HG03520 (cell line): ENCODE data around the gene CCDC78.

Experiments used
- ATAC-seq: cut with Tn5 transposase; IDR thresholded peaks from one replicate; pipeline ENCODE4 v1.9.1; 2021; ENCODE audit warnings: mild to moderate bottlenecking, moderate library complexity; ENCODE audit not compliant: unreplicated experiment

CCDC78 gene

DNA sequence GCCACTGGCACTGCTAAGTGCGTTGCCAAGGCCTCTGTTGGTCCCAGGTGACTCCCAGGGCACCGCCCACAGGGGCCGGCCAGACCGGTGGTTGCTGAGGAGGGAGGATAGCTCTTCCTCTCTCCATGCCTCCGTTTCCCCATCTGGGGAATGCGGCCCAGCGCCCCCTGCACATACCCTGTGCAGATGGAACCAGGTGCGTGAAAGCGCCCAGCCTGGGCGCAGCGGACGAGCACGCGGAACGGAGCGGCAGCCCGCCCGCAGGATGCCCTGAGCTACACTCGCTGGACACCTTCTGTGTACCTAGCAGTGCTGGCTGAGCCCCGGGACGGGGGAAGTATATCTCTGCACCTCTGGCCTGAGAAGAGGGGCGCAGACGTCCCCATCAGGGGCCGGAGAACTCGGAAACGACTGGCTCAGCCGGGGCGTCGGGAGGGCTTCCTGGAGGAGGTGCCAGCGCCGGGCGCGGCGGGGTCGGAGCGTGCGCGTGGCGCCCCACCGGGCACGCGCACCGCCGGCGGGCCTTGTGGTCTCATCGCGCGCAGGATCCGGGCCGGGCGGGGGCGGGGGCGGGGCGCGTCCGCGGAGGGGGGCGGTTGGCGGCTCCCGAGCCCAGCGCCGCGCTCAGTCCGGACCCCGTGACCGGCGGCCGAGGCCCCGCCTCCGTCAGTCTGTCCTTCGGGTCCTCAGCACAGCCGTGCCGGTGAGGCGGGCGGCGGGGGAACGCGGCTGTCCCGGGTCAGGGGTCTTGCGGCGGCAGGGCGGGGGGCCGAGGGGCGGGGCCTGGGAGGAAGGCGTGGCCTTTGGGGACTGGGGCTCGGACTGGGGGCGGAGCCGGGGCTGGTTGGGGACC, at the start of gene CCDC78, which contains the start of gene HAGHL:
TSS of gene CCDC78 (minus strand) at position 6 of the 853 bp plus-strand sequence. CDS start 76 bp downstream, outside the sequence.
TSS of gene HAGHL (plus strand) at position 669 of the 853 bp plus-strand sequence. CDS start 404 bp downstream, outside the sequence.
- no peak for ATAC-seq

- no peak for ATAC-seq
Observed at GRCh38 chr16:775236-775796, 49.1 kb upstream of the CCDC78 start.

DNA sequence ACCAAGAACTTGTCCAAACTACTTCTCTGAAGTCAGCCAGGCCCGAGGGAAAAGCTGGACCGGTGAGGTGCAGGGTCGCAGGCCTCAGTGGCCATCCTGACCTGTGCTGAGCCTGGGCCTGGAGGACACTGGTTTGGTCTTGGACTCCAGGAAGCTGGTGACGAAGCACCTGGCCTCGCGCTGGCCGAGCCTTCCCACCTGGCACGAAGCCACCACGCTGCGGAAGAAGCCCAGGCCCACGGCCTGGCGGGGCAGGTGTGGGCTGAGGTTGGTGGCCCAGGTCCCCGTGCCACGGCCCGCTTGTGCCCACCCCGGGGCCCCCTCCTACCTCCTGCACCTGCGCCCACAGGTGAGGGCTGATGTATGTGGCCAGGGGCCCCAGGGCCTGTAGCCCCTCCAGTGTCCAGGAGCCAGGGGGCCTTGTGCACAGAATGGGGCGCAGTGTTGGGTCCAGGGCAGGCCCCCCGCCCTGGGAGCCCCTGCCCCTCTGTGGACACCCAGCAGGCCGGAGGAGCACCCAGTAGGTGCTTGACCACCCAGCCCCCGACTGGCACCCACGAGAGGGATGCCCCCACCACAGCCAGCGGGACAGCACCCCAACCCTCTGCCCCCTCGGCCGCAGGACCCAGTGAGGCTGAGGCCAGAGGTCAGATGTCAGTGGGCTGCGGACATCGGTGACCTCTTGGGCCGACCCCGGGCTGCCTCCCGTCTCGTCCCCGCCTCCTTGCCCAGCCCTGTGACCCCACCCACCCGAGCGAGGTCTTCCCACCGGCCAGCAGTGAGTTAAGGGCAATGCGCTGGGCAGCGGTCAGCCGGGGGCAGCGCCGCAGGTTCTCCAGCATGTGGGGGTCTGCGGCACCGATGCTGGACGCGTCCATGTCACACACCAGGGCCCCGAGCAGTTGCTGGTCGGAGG, 48.1 kb upstream of the CCDC78 start:
- ATAC-seq: no peak

GRCh38 chr16:772959-773358, 46.7 kb upstream of the CCDC78 start:
- ATAC-seq: no peak

- ATAC-seq: no peak
Observed at GRCh38 chr16:770411-770810, 44.2 kb upstream of the CCDC78 start.

GRCh38 chr16:769934-770333, 43.7 kb upstream of the CCDC78 start:
- ATAC-seq: no peak

DNA sequence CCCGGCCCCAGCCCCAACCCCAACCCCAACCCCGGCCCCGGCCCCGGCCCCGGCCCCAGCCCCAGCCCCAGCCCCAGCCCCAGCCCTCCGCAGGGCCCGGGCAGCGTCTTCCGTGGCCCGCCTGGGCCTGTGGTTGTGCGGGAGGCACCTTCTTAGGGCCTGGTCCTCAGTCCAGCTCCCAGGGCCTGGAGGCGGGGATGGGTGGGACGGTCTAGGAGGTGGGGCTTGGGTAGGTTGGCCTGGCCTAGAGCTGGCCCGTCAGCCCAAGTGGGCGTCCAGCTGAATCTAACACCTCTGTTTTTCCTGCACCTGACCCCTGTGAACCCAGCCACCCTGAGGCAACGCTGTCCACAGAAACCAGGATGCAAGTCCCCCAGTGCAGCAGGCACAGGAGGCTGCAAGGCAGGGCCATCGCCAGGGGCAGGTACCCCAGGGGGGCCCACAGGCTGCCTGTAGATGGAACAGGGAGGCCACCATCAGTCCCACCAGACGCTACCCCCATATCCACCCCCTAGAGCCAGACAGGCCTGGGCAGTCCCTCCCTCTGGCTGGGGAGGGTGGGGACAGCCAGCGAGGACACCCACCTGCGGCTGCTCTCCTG, 43.0 kb upstream of the CCDC78 start:
- no peak for ATAC-seq

DNA sequence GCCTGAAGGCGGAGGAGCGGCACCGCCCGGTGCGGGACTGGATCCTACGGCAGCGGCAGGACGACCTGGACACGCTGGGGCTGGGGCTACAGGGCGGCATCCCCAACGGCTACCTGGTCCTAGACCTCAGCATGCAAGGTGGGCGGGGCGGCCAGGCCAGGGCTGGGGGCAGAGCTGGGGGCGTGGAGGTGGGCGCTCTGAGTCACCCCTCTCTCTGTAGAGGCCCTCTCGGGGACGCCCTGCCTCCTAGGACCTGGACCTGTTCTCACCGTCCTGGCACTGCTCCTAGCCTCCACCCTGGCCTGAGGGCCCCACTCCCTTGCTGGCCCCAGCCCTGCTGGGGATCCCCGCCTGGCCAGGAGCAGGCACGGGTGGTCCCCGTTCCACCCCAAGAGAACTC, 42.2 kb upstream of the CCDC78 start:
- no peak for ATAC-seq

- ATAC-seq: no peak
Observed at GRCh38 chr16:767743-768235, 41.5 kb upstream of the CCDC78 start.

DNA sequence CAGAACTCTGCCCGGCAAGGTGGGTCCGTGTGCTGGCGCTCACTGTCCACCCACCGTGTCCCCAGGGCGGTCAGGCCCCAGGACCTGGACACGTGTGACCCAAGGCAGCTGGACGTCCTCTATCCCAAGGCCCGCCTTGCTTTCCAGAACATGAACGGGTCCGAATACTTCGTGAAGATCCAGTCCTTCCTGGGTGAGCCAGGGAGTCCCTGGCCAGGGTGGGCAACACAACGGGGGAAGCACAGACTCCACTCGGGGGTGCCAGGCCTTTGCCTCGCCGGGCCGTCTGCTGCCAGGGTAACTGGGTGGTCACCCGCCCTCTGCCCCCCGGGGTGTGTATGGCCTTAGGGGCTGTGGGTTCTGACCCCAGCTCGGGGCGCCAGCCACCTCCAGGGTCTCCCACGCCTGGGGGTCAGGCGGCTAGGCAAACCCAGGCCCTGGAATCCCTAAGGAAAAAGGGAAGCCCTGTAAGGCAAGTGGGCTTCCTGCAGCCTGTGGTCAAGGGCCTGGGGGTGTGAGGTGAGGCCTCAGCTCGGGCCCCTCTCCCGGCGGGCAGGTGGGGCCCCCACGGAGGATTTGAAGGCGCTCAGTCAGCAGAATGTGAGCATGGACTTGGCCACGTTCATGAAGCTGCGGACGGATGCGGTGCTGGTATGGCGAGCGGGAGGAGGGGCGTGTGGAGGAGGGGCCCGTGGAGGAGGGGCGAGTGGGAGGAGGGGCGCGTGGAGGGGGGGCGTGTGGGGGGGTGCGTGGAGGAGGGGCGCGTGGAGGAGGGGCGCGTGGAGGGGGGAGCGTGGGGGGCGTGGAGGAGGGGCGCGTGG, 40.8 kb upstream of the CCDC78 start:
- no peak for ATAC-seq

DNA sequence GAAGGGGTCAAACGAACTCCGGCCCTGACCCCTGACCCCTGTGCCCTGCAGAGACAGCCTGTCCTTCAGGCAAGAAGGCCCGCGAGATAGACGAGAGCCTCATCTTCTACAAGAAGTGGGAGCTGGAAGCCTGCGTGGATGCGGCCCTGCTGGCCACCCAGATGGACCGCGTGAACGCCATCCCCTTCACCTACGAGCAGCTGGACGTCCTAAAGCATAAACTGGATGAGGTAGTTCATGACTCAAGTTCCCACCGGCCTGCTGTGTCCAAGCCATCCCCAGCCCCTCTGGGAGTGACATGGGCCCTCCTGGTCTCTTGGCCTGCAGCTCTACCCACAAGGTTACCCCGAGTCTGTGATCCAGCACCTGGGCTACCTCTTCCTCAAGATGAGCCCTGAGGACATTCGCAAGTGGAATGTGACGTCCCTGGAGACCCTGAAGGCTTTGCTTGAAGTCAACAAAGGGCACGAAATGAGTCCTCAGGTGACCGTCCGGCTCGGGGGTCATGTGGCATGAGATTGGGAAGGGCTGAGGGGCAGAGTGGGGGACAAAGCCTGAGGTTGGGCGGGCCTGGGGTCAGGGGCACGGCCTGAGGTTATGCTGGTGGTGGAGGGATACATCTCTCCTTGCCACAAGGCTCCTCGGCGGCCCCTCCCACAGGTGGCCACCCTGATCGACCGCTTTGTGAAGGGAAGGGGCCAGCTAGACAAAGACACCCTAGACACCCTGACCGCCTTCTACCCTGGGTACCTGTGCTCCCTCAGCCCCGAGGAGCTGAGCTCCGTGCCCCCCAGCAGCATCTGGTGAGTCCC, 40.0 kb upstream of the CCDC78 start:
- no peak for ATAC-seq

- no peak for ATAC-seq
Observed at GRCh38 chr16:765488-765865, 39.2 kb upstream of the CCDC78 start.

- no peak for ATAC-seq
Observed at GRCh38 chr16:764848-765487, 38.7 kb upstream of the CCDC78 start.

DNA sequence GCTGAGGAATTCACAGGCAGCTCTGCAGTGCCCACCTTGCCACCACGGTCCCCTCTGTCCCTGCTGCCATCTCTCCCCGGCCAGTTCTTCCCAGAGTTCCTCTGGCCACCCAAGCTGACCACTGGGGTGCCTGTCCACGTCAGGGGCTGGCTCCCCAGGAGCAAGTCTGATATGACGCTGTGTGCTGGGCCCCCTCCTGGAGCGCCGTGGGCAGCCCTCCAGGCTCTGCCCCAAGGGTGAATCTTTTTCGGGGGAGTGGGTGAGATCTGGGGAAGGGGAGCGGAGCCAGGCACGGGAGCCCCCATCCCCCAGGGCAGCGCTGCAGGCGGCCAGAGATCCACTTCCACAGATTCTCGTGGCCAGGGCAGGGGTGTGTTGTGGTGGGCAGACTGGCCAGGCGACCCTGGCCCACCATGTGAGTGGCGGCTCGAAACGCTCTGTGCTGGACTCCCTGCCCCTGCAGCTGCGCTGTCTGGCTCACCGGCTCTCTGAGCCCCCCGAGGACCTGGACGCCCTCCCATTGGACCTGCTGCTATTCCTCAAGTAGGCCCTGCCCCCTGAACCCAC, 38.0 kb upstream of the CCDC78 start:
- ATAC-seq: no peak

DNA sequence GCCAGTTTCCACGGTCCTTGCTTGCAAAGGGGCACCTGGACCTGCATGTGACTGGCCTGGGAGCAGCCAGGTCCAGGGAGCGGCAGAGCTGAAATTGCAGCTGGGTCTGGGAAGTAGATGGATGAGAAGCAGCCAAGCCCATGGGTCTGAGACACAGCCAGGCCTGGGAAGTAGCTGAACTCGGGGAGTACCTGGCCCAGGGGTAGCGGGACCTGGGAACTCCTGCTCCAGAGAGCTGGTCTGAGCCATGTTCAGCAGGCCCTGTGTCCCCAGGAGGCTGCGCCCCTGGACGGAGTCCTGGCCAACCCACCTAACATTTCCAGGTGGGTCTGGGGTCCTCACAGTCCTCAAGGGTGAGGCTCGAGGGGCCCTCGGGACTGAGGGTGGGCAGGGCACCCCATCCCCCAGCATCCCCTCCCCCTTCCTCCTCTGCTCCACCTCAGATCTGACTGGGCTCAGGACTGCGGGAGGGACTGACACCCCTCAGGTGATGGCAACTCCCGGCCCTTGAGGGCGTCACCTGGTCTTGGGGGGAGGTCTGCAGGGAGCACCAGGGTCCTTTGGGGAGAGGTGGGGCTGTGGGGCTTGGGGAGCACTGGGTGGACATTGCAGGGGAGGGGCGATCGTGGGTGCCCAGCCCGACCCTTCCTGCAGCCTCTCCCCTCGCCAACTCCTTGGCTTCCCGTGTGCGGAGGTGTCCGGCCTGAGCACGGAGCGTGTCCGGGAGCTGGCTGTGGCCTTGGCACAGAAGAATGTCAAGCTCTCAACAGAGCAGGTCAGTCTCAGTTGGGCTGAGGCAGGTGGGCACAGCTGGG, 37.3 kb upstream of the CCDC78 start:
- no peak for ATAC-seq

- no peak for ATAC-seq
Observed at GRCh38 chr16:762595-763268, 36.5 kb upstream of the CCDC78 start.
